DMS153 treated with DMSO at 0.1 percent for 48 hours (cell line): ENCODE data around the gene UNC5B.

Source experiments
- DNase-seq: peaks from one replicate; lab custom pipeline; 2025; ENCODE audit not compliant: unreplicated experiment; lab: John Stamatoyannopoulos, UW

UNC5B gene

GRCh38 chr10:71280216-71280615 lies 67.8 kb downstream of the UNC5B start:
- no peak for DNase-seq

GRCh38 chr10:71280825-71281224 lies 68.5 kb downstream of the UNC5B start:
- DNase-seq: no peak

- no peak for DNase-seq
Measured at GRCh38 chr10:71281646-71282322, 69.4 kb downstream of the UNC5B start.

- no peak for DNase-seq
Measured at GRCh38 chr10:71282323-71282680, 69.9 kb downstream of the UNC5B start.

GRCh38 chr10:71283410-71283809 lies 71.0 kb downstream of the UNC5B start:
- DNase-seq: no peak

GRCh38 chr10:71283876-71284275 lies 71.5 kb downstream of the UNC5B start:
- no peak for DNase-seq

- no peak for DNase-seq
Measured at GRCh38 chr10:71284544-71285179, 72.3 kb downstream of the UNC5B start.

GRCh38 chr10:71285180-71285545 lies 72.8 kb downstream of the UNC5B start:
- DNase-seq: peak; percentile 29

- no peak for DNase-seq
Measured at GRCh38 chr10:71285986-71286385, 73.6 kb downstream of the UNC5B start.

GRCh38 chr10:71286521-71287294 lies 74.3 kb downstream of the UNC5B start:
- no peak for DNase-seq

GRCh38 chr10:71287456-71287855 lies 75.1 kb downstream of the UNC5B start:
- DNase-seq: no peak

- DNase-seq: no peak
Measured at GRCh38 chr10:71288461-71288860, 76.1 kb downstream of the UNC5B start.

- DNase-seq: no peak
Measured at GRCh38 chr10:71289421-71290130, 77.2 kb downstream of the UNC5B start.

GRCh38 chr10:71290331-71290730 lies 78.0 kb downstream of the UNC5B start:
- no peak for DNase-seq

GRCh38 chr10:71290806-71291527 lies 78.6 kb downstream of the UNC5B start:
- DNase-seq: no peak

GRCh38 chr10:71291528-71291900 lies 79.1 kb downstream of the UNC5B start:
- DNase-seq: no peak

- no peak for DNase-seq
Measured at GRCh38 chr10:71292624-71293445, 80.5 kb downstream of the UNC5B start.

GRCh38 chr10:71293446-71294084 lies 81.2 kb downstream of the UNC5B start:
- no peak for DNase-seq

- no peak for DNase-seq
Measured at GRCh38 chr10:71294091-71294561, 81.8 kb downstream of the UNC5B start.

- no peak for DNase-seq
Measured at GRCh38 chr10:71294856-71295255, 82.5 kb downstream of the UNC5B start.
